T47D (cell line): ENCODE data around the gene ABCC12.

Source experiments
- DNase-seq, 2 experiments: peaks; one replicate each; pipeline versions ENCODE4 v3.0.0 to v3.0.0-alpha.2; 2011 to 2012; ENCODE audit warnings: low read depth in 1 of 2, low spot score in 1 of 2
- JUND ChIP-seq: IDR thresholded peaks from 2 replicates; pipeline ENCODE4 v1.6.1; 2012; ENCODE audit warnings: low read depth
- in situ Hi-C: cut with HindIII; loops from 2 replicates; pipeline ENCODE4 v1.10.0; 2016; ENCODE audit warnings: low sequenced_read_pairs, low pct_unique_long_range_greater_than_20kb

The ABCC12 gene

DNA sequence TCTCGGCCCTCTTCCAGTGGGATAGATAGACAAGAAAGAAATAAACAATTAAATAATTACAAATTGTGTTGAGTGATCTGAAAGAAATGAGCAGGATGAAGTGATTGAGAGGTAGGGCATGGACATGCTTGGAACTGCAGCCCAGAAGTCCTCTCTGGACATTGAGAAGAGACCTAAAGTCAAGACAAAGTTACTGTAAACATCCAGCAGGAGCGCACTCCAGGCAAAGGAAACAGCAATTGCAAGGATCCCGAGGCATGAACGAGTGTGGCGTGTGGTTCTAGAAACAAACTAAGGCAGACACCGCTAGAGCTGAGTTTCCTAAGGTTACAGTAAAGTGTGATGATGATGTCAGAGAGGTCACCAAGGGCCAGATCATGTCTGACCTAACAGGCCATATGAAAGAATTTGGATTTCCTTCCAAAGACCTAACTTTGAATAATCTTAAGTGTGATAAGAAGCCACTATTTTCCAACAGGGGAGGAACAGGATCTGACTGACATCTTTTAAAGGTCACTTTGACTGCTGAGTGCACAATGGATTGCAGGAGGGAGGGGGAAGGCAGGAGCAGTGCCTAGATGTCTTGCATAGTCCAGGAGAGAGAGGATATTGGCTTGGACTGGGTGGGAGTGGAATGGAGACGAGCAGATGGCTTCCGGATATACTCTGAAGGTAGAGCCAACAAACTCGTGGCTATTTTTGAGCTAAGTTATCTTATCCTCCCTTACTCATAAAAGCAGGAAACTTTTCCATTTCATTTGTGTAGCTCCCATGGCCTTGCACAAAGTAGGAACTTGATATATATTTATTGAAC is 19.0 kb downstream of the ABCC12 start:
- in situ Hi-C loops = no loop called here
- TF ChIP-seq JUND = no peak
- DNase-seq = no peak

DNA sequence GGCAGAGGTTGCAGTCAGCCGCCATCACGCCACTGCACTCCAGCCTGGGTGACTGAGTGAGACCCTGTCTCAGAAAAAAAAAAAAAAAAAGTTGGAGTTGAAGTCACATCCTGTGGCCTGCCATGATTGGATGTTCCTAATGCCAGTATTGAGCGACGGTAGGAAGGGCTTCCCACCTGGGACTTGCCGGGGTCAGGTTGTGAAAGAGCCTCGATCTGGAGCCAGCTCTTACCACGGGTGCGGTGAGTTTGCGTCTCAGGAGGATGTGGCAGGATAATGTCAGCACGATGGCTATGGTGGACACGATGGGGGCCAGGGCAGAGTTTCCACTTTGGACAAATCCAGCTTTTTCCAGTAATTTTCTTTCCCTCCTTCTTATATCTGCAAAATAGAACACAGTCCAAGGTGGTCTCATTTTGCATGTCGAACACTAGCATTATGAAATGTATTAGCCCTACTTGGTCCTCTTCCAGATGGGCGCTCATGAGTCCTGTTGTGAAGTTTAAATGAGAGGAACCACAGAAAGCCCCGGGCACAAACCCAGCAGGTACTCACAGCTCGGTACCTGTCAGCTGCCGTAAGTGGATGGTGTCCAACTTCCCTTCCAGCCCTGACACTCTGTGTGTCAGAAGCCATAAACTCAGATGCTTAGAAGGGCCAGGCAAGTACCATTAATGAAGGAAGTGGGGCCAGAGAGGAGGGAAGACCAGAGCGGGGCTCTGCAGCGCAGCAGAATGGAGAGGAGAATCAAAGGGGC is 22.2 kb downstream of the ABCC12 start:
- in situ Hi-C loops = no loop called here
- DNase-seq = no peak
- no peak for TF ChIP-seq JUND

DNA sequence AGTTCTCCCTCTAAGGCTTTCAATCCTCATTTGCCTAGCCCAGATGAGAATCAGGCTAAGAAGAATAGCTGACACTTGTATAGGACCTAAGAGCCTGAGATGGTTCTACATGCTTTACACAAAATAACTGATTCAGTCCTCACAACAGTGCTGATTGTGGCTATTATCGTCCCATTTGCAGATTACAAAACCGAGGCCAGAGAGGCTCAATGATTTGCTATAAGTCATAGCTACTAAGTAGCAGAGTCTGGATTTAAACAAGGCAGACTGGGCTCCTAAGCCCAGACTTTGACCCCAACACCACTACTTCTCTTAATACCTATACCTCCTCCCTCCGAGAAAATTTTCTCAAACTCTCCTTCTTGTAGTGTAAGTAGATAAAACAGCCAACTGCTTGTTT is 23.1 kb downstream of the ABCC12 start:
- TF ChIP-seq JUND = no peak
- in situ Hi-C loops = no loop called here
- no peak for DNase-seq

DNA sequence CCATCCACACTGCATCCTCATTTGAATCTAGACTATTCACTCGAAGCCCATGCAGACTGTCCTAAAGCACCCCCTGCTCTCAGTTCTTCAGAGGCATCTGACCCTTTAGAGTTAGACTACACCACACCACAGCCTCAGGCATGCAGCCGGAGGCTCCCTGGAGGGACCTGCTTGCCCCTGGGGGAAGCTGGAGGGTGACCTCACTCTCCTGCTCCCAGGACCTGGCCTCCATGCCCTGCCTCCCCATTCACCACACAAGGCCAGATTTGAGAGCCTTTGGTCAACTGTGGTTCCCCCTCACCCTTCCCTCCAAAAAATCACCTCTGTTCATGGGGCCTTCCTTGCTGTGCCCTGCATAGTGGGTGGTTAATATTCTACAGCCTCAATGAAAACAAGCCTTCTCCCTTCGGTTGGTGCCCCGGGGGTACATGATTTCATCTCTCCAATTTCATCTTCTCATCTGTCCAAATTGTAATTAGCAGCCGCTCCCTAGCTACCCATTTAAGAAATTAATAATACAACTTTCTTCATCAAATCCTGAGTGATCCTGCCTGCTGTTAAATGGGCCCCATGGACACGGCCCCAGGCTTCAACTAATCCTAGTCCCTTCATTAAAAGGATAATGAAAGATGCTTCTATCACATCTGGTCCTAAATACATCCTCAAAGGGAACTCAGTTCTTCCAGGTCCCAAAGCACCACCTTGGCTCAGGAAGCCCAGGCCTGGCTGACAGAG is 24.4 kb downstream of the ABCC12 start:
- DNase-seq = no peak
- no peak for TF ChIP-seq JUND
- in situ Hi-C loops = no loop called here

DNA sequence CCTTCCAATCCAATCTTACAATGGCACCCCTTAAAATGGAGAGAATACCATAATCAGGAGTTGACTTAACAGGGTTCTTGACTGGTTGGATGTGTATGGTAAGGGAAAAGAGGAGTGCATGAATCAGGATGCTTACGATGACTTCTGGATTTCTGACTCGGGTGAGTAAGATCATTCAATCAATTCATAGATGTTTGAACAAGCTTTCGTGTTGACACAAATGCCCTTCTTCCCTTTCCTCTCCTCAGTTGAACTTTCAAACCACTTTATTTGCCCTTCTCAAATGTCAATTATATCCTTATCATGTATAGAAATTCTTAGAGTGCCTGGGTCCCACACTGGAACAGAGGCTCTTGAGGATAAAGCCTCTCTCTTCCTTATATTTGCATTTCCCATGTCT is 25.9 kb downstream of the ABCC12 start:
- in situ Hi-C loops = no loop called here

DNA sequence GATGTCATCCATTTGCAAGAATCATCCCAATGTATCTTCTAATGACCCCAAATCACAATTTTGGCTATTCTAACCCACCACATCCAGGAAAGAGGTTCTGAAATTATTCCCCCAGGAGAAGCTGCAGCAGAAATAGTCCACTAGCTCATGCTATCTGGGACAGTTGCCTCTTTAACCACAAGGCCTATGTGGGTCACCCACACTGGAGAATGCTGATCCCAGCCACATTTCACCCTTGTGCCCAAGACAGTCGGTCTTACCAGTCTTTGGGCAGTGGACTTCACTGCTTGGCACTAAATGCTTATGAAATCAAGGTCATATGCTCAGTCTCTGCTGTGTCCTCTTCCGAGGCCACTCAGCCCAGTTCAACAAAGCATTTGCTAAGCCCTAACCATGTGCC is 27.0 kb downstream of the ABCC12 start:
- DNase-seq = no peak
- TF ChIP-seq JUND = no peak
- in situ Hi-C loops = no loop called here

More for the DNA sequence above, 25.9 kb downstream of the ABCC12 start:
- TF ChIP-seq JUND = no peak
- no peak for DNase-seq

DNA sequence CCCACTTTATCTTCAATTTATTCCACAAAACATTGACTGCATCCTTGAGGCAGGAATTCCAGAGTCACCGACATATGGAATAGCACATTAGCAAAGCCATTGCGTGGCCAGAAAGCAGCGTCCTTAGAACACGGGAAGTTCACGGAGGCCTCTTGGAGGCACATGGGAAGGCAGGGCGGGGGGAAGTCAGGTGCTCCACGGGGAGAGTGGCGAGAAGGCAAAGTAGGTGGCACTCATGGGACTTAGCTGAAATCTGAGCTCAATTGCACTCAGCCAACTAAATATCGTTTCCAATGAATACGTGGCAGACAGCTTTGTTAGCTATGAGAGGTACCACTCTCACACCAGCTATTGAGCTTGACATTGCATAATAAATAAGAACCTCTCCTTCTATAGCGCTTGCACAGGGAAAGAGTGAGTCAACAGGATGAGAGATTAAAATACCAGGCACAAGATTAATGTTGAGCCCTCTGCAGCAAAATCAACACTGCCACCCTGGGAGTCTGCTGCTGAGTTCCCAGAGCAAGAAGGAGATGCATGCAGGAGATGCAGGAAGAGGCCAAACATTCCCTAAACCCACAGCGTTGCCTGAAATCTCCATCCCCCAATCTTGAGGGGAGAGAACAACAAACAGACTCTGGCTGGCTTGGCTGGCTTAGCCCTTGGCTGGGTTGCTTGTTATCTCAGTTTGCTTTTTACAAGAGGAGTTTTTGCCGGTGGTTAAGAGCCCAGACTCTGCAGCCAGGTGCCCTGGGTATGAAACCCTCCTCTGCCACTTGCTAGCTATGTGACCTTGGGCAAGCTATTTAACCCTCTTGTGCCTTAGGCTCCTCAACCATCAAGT is 28.8 kb downstream of the ABCC12 start:
- DNase-seq = peak; percentile 7 to 87
- TF ChIP-seq JUND = peak; percentile 27; the same call in 1 of the 2 replicates
- in situ Hi-C loops = no loop called here

DNA sequence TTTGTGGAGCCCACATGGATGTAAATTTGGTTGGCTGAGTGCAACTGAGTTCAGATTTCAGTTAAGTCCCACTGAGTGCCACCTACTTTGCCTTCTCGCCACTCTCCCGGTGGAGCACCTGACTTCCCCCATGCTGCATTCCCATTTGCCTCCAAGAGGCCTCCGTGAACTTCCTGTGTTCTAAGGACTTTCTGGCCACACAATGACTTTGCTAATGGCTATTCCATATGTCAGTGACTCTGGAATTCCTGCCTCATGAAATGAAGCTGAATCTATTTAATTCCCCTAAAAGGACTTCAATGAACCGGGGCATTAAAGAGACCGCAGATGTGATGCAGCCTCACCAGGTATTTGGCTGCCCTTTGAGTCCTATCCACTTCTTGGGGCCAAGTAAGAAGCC is 29.9 kb downstream of the ABCC12 start:
- DNase-seq = no peak
- TF ChIP-seq JUND = no peak
- in situ Hi-C loops = no loop called here

DNA sequence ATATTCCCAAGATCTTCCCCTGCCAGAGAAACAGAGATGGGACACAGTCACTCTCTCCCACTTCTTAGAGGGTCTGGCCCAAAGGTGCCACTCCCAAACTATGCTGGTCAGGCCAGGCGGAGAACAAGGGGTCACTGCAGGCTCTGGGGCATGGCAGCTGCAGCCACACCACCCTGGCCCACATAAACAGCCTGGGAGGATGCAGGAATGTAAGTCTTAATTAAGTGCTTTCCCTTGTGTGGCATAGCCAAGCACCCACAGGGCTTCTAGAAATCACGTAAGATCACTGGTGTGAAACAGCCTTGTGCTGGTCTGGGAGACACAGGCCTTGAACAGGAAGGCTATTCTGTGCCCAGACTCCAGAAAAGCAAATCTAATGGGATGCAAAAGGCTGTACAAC is 31.5 kb downstream of the ABCC12 start:
- no peak for TF ChIP-seq JUND
- no peak for DNase-seq
- in situ Hi-C loops = no loop called here

DNA sequence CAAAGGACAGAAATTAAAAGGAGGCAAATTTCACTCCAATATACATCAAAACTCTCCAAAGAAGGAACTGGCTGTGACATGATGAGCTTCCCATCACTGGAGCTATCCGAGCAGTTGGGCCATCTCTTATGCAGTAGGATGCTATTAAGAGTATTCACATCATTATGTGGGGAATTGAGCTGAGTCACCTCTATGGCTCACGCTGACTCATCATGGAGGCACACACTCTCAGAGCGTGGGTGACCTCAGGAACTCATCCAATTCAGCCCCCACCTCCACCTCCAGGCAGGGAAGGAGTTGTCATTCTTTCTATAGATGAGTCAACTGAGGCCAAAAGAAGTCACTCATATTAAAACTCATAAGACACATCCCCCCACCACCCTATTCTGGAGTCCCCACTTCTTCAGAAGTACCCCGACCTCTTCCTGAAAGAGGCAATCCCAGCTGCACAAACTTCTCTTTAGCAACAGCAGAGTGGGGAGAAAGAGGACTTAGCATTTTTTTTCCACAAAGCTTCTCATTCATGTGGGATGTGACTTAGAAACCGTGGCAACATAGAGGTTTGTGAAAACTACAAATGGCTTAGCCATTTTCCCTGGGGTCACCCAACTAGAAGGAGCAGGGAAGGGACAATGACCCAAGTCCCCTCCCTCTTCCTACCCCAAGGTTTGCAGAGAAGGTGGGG is 32.5 kb downstream of the ABCC12 start:
- in situ Hi-C loops = no loop called here
- no peak for DNase-seq

DNA sequence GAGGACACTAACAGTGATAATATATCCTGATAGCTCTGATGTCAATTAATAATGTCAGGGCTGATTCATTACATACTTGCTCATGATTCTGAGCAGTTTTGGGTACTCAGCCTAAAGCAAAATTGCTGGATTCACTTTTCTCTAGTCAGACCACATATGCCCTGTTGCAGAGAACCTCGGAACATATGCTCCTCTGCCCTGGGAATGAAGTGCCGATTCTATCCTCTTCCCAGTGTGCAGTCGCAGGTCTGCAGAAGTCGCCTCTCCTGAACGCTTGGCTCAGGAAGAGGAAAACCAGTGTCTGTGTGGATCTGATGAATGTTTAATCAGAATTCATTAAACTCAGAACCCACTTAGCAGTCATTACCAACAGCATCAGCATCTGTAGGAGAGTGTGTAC is 34.5 kb downstream of the ABCC12 start:
- TF ChIP-seq JUND = no peak
- in situ Hi-C loops = no loop called here
- no peak for DNase-seq

More for the DNA sequence above, 32.5 kb downstream of the ABCC12 start:
- no peak for TF ChIP-seq JUND
